B cell (primary cell): ENCODE results near the gene HOXB4. TPM values are rescaled to one million over a fixed set of nuclear protein-coding genes. Genes with fewer than 3 reads are reported as not detected.

Experiments used
- ATAC-seq: fragments of 200-7000 bp; cut with Tn5 transposase; one replicate; pipeline ENCODE4 v1.10.0; 2021; ENCODE audit warnings: low read depth, mild to moderate bottlenecking, moderate number of reproducible peaks, moderate library complexity
- CTCF ChIA-PET: fragments of 350-600 bp; sonication (Branson Sonifier 250); formaldehyde crosslinking; loops from one replicate; lab custom pipeline; 2021; ENCODE audit warnings: antibody characterized with exemption, inconsistent platforms; lab: Charles Lee
- POLR2A ChIA-PET: fragments of 350-600 bp; sonication (Branson Sonifier 250); formaldehyde crosslinking; loops from one replicate; lab custom pipeline; 2021; ENCODE audit warnings: antibody characterized with exemption; lab: Charles Lee
- DNase-seq: peaks from one replicate; pipeline ENCODE4 v3.0.0; 2013
- H2AFZ ChIP-seq: 2 replicates; pipeline ENCODE4 v1.6.1; 2012; ENCODE audit warnings: mild to moderate bottlenecking, low read depth, low read length; ENCODE audit not compliant: insufficient read depth, poor library complexity, severe bottlenecking
- H3K27ac ChIP-seq, 2 donors: 1 replicate in 1 of 2; 2 replicates in 1 of 2; pipeline ENCODE4 v1.5.1; 2012 to 2013; ENCODE audit warnings: low read length in 2 of 2, mild to moderate bottlenecking in 2 of 2, moderate library complexity in 1 of 2
- H3K27me3 ChIP-seq, 4 experiments: fragments of 200-600 bp in 1 of 4; sonication (generic) in 1 of 4; replicated peaks in 1 of 4; 1 replicate in 2 of 4; 2 replicates in 2 of 4; pipeline versions ENCODE4 v1.6.1 to v1.7.0; 2013 to 2016; ENCODE audit warnings: low read length in 3 of 4, mild to moderate bottlenecking in 2 of 4, mixed read lengths in 1 of 4, moderate library complexity in 1 of 4; ENCODE audit not compliant: insufficient read depth in 4 of 4, control insufficient read depth in 3 of 4; ENCODE audit errors: control extremely low read depth in 1 of 4
- H3K36me3 ChIP-seq, 2 experiments: replicated peaks in 1 of 2; 1 replicate in 1 of 2; 2 replicates in 1 of 2; pipeline versions ENCODE4 v1.6.1 to v1.7.1; 2013; ENCODE audit warnings: low read length in 1 of 2; ENCODE audit not compliant: insufficient read depth in 2 of 2, control insufficient read depth in 1 of 2; ENCODE audit errors: control extremely low read depth in 1 of 2, extremely low read depth in 1 of 2
- H3K4me1 ChIP-seq, 2 donors: fragments of 200-600 bp in 1 of 2; sonication (generic) in 1 of 2; 1 replicate in 1 of 2; 2 replicates in 1 of 2; pipeline versions ENCODE4 v1.5.1 to v1.6.1; 2013 to 2017; ENCODE audit warnings: low read length in 2 of 2; ENCODE audit not compliant: control insufficient read depth in 2 of 2, insufficient read depth in 2 of 2
- H3K4me2 ChIP-seq: replicated peaks from 2 replicates; pipeline ENCODE3; 2012; ENCODE audit warnings: mild to moderate bottlenecking, low read depth, low read length; ENCODE audit not compliant: poor library complexity, severe bottlenecking
- H3K4me3 ChIP-seq, 5 experiments: fragments of 200-600 bp in 1 of 5; sonication (generic) in 1 of 5; 1 replicate in 3 of 5; 2 replicates in 2 of 5; pipeline versions ENCODE4 v1.5.1 to v1.7.0; 2011 to 2016; ENCODE audit warnings: low read length in 4 of 5, mild to moderate bottlenecking in 4 of 5, low read depth in 2 of 5, control low read depth in 1 of 5, moderate library complexity in 1 of 5; ENCODE audit not compliant: insufficient read depth in 1 of 5; ENCODE audit errors: control extremely low read depth in 1 of 5, extremely low read depth in 1 of 5
- H3K79me2 ChIP-seq: fragments of 200-600 bp; sonication (generic); one replicate; pipeline ENCODE4 v1.6.0; 2016; ENCODE audit warnings: low read length; ENCODE audit not compliant: control insufficient read depth, insufficient read depth
- H3K9ac ChIP-seq: fragments of 200-600 bp; sonication (generic); 2 replicates; pipeline ENCODE4 v1.6.1; 2017; ENCODE audit warnings: mild to moderate bottlenecking, low read length, moderate library complexity
- H3K9me3 ChIP-seq, 3 donors: one replicate each; pipeline versions ENCODE4 v1.6.1 to v1.7.1; 2013; ENCODE audit warnings: low read length in 2 of 3; ENCODE audit not compliant: control insufficient read depth in 2 of 3, insufficient read depth in 1 of 3; ENCODE audit errors: control extremely low read depth in 1 of 3
- H4K20me1 ChIP-seq: 2 replicates; pipeline ENCODE4 v1.6.0; 2012; ENCODE audit warnings: mild to moderate bottlenecking, low read length; ENCODE audit not compliant: insufficient read depth, control insufficient read depth, poor library complexity, severe bottlenecking
- H3K27ac Mint-ChIP-seq: one replicate; pipeline ENCODE4 v1.8.0; 2021; ENCODE audit warnings: mixed read lengths
- H3K27me3 Mint-ChIP-seq: one replicate; pipeline ENCODE4 v1.8.0; 2021; ENCODE audit warnings: mixed read lengths
- H3K4me1 Mint-ChIP-seq: one replicate; pipeline ENCODE4 v1.8.0; 2021; ENCODE audit warnings: mixed read lengths
- H3K4me3 Mint-ChIP-seq: one replicate; pipeline ENCODE4 v1.8.0; 2021; ENCODE audit warnings: mixed read lengths
- H3K9me3 Mint-ChIP-seq: one replicate; pipeline ENCODE4 v1.8.0; 2022; ENCODE audit warnings: mixed read lengths; ENCODE audit not compliant: insufficient read depth
- CTCF ChIP-seq: fragments of 200-600 bp; IDR thresholded peaks from one replicate; pipeline ENCODE4 v1.8.0; 2022; ENCODE audit warnings: antibody characterized with exemption, mild to moderate bottlenecking
- EZH2 ChIP-seq: IDR thresholded peaks from 2 replicates; pipeline ENCODE4 v1.6.1; 2012; ENCODE audit warnings: borderline replicate concordance, low read depth, mild to moderate bottlenecking, moderate library complexity, low read length; ENCODE audit not compliant: insufficient read depth, poor library complexity, severe bottlenecking
- WGBS: methylation state at CpG from one replicate; pipeline ENCODE4 v1.1.5; 2013; ENCODE audit warnings: missing lambda C conversion rate; ENCODE audit not compliant: insufficient coverage; 5-methylcytosine and 5-hydroxymethylcytosine counted together
- intact Hi-C: fragments of 100-400 bp; cut with micrococcal nuclease; formaldehyde crosslinking; loops from one replicate; pipeline ENCODE4 v1.10.0; 2022
- polyA plus RNA-seq: library from polyadenylated mRNA; depleted of rRNA; stranded (reverse); fragments of >200 nt; gene quantifications from 2 replicates; pipeline ENCODE4 v1.2.3, GENCODE V29; 2012
- total RNA-seq, 2 donors: library from RNA; stranded (reverse); fragments of 120-200 nt in 1 of 2; gene quantifications; 1 replicate in 1 of 2; 2 replicates in 1 of 2; pipeline versions ENCODE4 v1.2.3 to v1.2.4, GENCODE V29; 2013 to 2022

HOXB4 gene
- total and polyA plus RNA-seq, 2 donors (not counting 1 experiment from before 2014, with no cell fraction given) = 0.85 to 1.7 TPM

- POLR2A ChIA-PET = no interaction called here
- 93% methylated on average over 35 of the region's 47 CpGs for WGBS
- ATAC-seq (no peak), DNase-seq (no peak)
- Mint-ChIP-seq H3K4me3 (no peak overlapping the region), H3K27me3 (peaks cover 31% of the 10 kb centered on the region), H3K27ac (no peak overlapping the region), H3K9me3 (no peaks in the 10 kb centered on the region), H3K4me1 (peaks cover 9% of the 10 kb centered on the region)
- Histone ChIP-seq H2AFZ (no peak overlapping the region), H3K27ac (no peak overlapping the region), H3K79me2 (no peaks in the 10 kb centered on the region), H3K4me2 (no peak overlapping the region), H3K4me1 (peaks cover 13 to 18% of the 10 kb centered on the region in 2 donors), H3K9ac (no peak overlapping the region), H3K9me3 (peaks cover 0 to 8% (median 0%) of the 10 kb centered on the region in 3 donors), H3K4me3 (no peak overlapping the region), H4K20me1 (no peaks in the 10 kb centered on the region), H3K27me3 (peaks cover 0 to 35% (median 10%) of the 10 kb centered on the region in 4 experiments), H3K36me3 (no peaks in the 10 kb centered on the region)
- intact Hi-C loops = no loop called here
- CTCF ChIA-PET = no interaction called here
- TF ChIP-seq CTCF (no peak), EZH2 (no peak)
Observed at GRCh38 chr17:48551596-48552465, 26.3 kb downstream of the HOXB4 start.

GRCh38 chr17:48551214-48551555 is 27.0 kb downstream of the HOXB4 start:
- no peak overlapping the region for H3K4me3 Mint-ChIP-seq
- no peak overlapping the region for H2AFZ ChIP-seq
- H3K9ac ChIP-seq = no peak overlapping the region
- H3K9me3 ChIP-seq = peaks cover 0 to 8% (median 0%) of the 10 kb centered on the region in 3 donors
- no peak for TF ChIP-seq CTCF
- no peak for TF ChIP-seq EZH2
- no peak overlapping the region for H3K4me2 ChIP-seq
- H3K36me3 ChIP-seq = no peaks in the 10 kb centered on the region
- H3K4me1 Mint-ChIP-seq = peaks cover 9% of the 10 kb centered on the region
- H3K27ac Mint-ChIP-seq = no peak overlapping the region
- no peak for DNase-seq
- H3K79me2 ChIP-seq = no peaks in the 10 kb centered on the region
- H3K4me1 ChIP-seq = peaks cover 13 to 18% of the 10 kb centered on the region in 2 donors
- no peak overlapping the region for H3K4me3 ChIP-seq
- H3K27me3 ChIP-seq = peaks cover 0 to 31% (median 7%) of the 10 kb centered on the region in 4 experiments
- whole genome bisulfite sequencing = 80% methylated on average over 1 of the region's 19 CpGs
- no peaks in the 10 kb centered on the region for H3K9me3 Mint-ChIP-seq
- ChIA-PET CTCF (no interaction called here), POLR2A (no interaction called here)
- intact Hi-C loops = no loop called here
- H3K27me3 Mint-ChIP-seq = peaks cover 31% of the 10 kb centered on the region
- no peaks in the 10 kb centered on the region for H4K20me1 ChIP-seq
- no peak for ATAC-seq
- H3K27ac ChIP-seq = no peak overlapping the region
